Endothelial cell of hepatic sinusoid (primary cell): ENCODE measurements around the gene ZC3H13.
"Not testable (repeated sequence)": the region's sequence is repeated elsewhere in the genome, so short reads cannot be mapped to it uniquely, and the experiment has no call there.

Experiments
- in situ Hi-C: cut with HindIII; loops from 2 replicates; pipeline ENCODE4 v1.10.0; 2017; ENCODE audit warnings: low sequenced_read_pairs

Gene ZC3H13

GRCh38 chr13:46016216-46016615, 36.3 kb downstream of the ZC3H13 start:
- in situ Hi-C loops, result no loop called here

DNA sequence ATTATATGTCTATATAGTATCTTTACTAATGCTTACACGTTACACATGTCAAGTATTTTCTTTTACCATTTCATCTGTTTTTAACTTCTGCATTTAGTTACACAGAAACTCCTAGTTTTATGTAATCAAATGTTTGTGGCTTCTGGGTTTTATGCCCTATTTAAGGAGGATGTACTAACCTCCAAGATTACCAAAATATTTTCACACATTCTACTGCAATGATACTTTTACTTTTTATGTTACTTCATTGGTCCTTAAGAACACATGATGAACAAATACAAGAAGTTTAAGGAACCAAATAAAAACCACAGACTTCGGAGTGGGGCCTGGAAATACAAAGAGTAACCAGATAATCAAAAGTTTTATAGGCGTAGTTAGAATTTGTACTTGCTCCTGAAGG, 37.2 kb downstream of the ZC3H13 start:
- in situ Hi-C loops, result no loop called here

GRCh38 chr13:46012404-46012803, 40.1 kb downstream of the ZC3H13 start:
- in situ Hi-C loops, result no loop called here

DNA sequence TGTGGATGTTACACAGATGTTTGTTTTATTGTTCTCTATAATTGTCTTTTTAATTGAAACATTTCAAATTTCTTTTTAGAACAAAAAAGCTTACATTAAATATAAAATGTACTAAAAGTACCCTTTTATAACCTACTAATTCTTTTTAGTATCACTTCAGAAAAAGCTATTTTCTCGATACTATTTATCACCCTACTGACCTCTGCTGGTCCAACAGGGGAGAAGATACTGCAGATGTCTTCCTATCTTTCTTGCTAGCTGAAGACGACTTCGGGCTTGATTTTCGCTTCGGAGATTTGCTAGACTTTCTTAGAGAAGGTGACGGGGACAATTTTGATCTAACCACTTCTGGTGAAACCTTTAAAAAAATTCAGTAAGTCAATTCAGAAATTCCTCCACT, 42.4 kb downstream of the ZC3H13 start:
- in situ Hi-C loops, result no loop called here

DNA sequence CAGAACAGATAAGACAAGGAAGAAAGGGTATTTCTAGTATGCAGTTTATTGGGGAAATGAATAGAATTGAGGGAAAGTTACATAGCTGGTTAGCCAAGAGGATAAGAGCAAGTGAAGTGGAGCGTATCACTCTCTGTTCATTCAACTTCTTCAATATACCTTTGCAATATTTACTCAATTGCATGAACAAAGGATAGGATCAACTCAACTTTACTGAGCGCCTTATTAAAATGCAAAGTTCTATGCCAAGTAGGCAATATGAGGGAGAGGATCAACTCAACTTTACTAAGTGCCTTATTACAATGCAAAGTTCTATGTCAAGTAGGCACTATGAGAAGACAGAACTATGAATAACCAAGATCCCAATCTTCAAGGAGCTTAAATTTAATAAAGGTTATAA, 43.9 kb downstream of the ZC3H13 start:
- in situ Hi-C loops, result no loop called here

- in situ Hi-C loops, result no loop called here
Measured at GRCh38 chr13:46006688-46007452, 45.7 kb downstream of the ZC3H13 start.

- in situ Hi-C loops, result no loop called here
Measured at GRCh38 chr13:46004491-46004890, 48.1 kb downstream of the ZC3H13 start.

DNA sequence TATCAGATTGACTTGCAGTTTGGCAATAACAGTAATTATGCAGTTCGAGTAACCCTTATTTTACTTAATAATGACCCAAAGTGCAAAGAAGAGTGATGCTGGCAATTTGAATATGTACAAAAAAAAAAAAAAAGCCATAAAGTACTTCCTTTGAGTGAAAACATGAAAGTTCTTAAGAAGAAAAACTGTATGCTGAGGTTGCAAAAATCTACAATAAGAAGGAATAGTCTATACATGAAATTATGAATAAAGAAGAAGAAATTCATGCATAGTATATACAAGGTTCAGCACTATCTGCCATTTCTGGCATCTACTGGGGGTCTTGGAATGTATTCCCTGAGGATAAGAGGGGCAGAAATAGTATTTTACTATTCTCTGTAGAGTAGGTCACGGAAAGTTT, 55.9 kb downstream of the ZC3H13 start:
- in situ Hi-C loops, result no loop called here

DNA sequence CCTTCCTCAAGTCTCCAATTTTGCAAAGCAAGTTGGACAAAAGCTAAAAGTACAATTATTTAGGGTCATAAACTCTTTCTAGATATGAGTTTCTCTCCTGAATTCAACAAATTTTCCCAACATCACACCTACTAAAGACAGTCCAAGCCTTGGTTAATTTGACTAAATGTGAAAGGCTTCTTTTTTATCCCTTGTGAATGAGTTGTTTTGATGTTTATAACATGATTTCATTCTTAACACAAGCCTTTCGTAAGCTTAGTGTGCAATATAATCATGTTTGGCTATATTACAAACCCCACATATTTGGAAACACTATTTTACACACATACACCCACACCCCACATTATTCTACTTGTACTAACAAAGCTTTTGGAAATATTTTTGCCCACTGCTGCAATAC, 57.3 kb downstream of the ZC3H13 start:
- in situ Hi-C loops, result no loop called here

DNA sequence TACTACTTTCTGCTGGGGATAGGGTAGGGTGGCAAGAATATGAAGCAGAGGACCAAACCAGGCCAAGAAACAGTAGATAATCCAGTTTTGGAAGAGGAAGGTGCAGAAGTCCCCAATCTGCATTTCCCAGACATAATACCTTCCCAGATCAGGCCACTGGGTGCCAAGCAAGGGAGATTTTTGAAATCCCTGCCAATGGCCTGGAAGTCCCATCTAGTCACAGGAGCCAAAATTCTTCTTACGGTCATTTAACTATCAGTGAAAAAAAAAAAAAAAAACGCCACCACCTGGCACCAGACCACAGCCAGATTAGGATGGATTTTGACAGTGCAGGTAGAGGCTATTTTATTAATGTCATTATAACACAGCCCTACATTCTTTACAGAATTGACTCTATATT, 57.8 kb downstream of the ZC3H13 start:
- in situ Hi-C loops, result no loop called here

DNA sequence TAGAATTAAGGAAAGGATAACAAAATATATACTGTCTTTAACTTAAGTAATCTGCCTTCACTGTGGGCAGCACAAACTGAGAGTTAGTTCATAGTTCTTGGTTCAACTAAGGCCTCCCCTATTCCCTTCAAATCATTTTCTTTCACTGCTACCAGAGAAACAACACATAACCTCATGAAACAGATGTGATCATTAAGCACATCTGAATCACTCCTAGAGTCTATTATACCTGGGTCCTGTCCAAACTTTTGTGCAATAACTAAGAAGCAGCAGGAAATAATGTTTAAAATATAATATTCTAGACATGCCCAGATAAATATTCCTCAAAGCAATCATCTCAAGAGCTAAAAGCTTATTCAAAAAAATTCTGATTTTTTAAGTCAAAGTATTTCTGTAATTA, 62.9 kb downstream of the ZC3H13 start:
- in situ Hi-C loops, result no loop called here

DNA sequence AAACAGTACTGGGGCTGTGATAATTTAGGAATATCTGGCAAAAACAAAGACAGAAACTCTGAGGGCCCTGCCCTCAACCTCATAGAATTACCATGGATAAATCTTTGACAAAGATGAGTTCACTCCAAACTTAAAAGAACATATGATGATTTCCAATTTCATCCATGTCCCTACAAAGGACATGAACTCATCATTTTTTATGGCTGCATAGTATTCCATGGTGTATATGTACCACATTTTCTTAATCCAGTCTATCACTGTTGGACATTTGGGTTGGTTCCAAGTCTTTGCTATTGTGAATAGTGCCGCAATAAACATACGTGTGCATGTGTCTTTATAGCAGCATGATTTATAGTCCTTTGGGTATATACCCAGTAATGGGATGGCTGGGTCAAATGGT, 71.4 kb downstream of the ZC3H13 start:
- in situ Hi-C loops, result not testable (repeated sequence)

- in situ Hi-C loops, result no loop called here
Measured at GRCh38 chr13:45975337-45975736, 77.2 kb downstream of the ZC3H13 start.

- in situ Hi-C loops, result no loop called here
Measured at GRCh38 chr13:45974500-45974899, 78.0 kb downstream of the ZC3H13 start.

DNA sequence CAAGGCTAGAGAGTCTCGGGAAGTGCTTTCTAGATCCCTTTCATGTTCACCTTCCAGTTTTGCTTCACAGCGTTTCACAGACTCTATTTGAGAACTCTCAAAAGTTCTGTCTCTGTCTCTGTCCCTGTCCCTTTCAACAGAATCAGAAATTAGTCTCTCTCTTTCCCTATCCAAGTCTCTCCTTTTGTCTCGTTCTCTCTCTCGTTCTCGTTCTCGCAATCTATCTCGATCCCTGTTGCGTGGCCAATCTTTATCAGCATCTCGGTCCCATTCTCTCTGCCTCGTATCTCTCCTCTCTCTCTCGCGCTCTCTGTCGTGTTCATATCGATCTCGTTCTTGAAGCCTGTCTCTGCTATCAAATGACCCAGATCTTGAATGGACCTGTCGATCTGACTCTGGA, 85.0 kb downstream of the ZC3H13 start:
- in situ Hi-C loops, result no loop called here

GRCh38 chr13:45966715-45967114, 85.8 kb downstream of the ZC3H13 start:
- in situ Hi-C loops, result no loop called here

GRCh38 chr13:45961468-45961867, 91.1 kb downstream of the ZC3H13 start:
- in situ Hi-C loops, result no loop called here

DNA sequence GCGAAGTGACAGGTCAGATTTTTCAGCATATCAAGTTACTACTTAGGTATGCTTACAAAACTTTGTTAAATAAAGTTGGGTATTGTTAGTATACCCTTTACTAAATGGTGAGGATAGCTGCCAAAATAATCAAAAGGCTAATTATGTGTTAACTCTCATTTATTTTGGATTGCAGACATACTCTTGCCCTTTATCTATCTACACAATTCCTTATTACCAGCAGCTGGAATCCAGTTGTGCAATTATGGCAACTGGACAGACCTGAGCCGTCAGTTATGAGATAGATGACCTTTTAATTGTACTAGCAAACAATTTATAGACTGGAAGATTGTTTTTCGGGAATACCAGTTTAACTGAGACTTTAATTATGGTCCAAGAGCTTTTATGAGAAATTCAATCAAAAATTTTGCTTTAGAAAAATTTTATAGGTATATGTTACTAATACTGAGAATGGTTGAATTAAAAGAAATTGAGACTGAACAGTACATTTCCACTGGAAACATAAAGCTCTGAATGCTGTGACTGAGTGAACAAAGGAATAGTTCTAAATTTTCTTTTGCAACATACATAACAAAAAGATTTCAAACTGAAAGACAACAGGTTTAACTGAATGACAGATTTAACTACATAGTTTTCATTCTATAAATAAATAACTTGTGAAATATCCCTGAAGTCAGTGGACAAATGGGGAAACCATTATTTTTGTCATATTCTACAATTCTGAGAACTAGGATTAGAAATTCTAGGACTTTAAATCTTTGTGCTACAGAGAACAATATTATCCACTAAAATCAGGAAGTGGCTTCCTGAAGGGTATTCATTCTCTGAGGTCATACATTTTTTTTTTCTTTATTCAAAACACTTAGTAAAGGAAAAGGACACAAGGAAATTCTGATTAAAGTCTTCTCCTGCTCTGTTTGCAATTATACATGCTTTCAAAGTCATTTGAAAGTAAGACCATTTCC, 97.4 kb downstream of the ZC3H13 start:
- in situ Hi-C loops, result no loop called here

GRCh38 chr13:45953082-45953481, 99.5 kb downstream of the ZC3H13 start:
- in situ Hi-C loops, result no loop called here

DNA sequence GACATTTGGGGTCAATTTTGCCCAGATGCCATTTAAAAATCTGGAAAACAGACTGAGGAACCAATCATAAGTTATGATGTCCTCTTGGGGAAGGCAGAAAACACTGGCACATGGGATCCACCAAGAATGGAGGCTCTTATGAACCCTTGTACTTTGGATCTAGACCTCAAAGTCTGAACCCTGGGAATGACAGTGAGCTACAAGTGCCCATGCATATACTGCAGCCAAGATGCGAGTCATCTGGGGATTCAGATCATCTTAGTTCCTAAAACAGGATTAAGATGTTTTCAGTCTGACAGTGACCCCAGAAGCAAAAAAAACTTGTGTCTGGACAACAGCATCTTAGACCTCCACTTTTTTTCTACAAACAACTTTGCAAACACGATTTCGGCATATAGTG, 100.8 kb downstream of the ZC3H13 start:
- in situ Hi-C loops, result no loop called here

- in situ Hi-C loops, result no loop called here
Measured at GRCh38 chr13:45951166-45951565, 101.4 kb downstream of the ZC3H13 start.

DNA sequence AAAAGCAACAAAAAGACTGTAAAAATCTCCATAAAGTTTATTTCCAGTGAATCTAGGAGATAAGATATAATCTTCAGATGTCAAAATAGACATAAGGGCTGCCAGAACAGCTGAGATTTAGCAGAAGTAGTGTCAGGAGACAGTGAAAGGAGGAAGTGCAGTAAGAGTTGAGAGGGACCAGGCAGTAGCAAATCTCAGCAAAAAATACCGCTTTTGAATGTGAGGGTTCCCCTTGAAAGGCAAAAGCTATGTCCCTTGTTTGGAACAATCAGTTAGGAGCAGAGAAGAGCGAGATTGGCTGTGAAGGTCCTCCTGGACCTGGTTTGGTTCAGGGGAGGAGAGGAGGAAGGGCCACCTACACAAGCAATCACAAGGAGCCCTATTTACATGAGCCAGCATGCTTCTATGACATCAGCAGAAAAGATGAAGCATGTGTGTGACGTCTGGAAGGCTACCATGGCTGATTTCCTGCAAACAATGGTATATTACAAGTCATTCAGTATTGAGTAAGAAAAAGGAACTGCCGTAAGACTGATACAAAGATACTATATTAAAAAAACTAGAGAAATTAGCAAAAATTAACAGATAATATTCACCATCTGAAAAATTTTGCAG, 102.1 kb downstream of the ZC3H13 start:
- in situ Hi-C loops, result no loop called here
